Retinal pigment epithelial cell (primary cell): ENCODE data around the gene NDFIP2.

Experiments used
- DNase-seq: peaks from one replicate; pipeline ENCODE4 v3.0.0-alpha.2; 2010; ENCODE audit warnings: low read depth
- H3K4me3 ChIP-seq: 2 replicates; pipeline ENCODE4 v1.5.1; 2011; ENCODE audit warnings: mild to moderate bottlenecking, low read length, control low read depth, moderate library complexity
- TF ChIP-seq, protein P1 (sequence below): conservative IDR thresholded peaks from 2 replicates; pipeline ENCODE4 v1.5.1; 2011; ENCODE audit warnings: low read depth, low read length, control low read depth, inconsistent platforms

NDFIP2 gene

DNA sequence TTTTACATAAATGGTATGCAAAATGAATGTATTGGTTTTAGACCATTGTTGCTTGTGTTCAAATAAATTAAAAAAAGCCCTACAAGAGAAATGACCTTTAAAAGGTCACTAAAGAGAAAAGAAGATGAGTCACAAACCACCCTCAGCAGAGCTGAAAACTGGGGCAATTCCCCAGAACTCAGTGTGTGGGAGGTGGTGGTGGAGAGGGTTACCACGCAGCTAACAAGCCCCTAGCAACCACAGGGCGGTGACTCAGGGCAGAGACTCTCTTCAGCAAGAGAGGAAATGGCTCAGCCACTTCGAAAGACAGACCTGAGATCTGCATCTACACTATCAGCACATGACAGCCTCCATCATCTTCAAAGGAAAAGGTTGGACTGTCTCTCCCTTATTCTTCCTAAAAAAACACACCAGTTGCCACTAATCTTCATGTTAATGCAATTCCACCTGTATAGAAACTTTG, 29.4 kb upstream of the NDFIP2 start:
- DNase-seq: peak; percentile 36
- H3K4me3 ChIP-seq: no peak overlapping the region
- TF ChIP-seq, protein P1, sequence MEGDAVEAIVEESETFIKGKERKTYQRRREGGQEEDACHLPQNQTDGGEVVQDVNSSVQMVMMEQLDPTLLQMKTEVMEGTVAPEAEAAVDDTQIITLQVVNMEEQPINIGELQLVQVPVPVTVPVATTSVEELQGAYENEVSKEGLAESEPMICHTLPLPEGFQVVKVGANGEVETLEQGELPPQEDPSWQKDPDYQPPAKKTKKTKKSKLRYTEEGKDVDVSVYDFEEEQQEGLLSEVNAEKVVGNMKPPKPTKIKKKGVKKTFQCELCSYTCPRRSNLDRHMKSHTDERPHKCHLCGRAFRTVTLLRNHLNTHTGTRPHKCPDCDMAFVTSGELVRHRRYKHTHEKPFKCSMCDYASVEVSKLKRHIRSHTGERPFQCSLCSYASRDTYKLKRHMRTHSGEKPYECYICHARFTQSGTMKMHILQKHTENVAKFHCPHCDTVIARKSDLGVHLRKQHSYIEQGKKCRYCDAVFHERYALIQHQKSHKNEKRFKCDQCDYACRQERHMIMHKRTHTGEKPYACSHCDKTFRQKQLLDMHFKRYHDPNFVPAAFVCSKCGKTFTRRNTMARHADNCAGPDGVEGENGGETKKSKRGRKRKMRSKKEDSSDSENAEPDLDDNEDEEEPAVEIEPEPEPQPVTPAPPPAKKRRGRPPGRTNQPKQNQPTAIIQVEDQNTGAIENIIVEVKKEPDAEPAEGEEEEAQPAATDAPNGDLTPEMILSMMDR: no peak

- TF ChIP-seq, protein P1: no peak
- no peak for DNase-seq
- no peak overlapping the region for H3K4me3 ChIP-seq
These were observed 28.6 kb upstream of the NDFIP2 start for GRCh38 chr13:79452239-79452913.

- no peak for DNase-seq
- H3K4me3 ChIP-seq: no peak overlapping the region
- TF ChIP-seq, protein P1: no peak
These were observed 25.6 kb upstream of the NDFIP2 start for GRCh38 chr13:79455331-79455730.

- no peak overlapping the region for H3K4me3 ChIP-seq
- DNase-seq: no peak
- TF ChIP-seq, protein P1: no peak
These were observed 24.9 kb upstream of the NDFIP2 start for GRCh38 chr13:79456051-79456450.

DNA sequence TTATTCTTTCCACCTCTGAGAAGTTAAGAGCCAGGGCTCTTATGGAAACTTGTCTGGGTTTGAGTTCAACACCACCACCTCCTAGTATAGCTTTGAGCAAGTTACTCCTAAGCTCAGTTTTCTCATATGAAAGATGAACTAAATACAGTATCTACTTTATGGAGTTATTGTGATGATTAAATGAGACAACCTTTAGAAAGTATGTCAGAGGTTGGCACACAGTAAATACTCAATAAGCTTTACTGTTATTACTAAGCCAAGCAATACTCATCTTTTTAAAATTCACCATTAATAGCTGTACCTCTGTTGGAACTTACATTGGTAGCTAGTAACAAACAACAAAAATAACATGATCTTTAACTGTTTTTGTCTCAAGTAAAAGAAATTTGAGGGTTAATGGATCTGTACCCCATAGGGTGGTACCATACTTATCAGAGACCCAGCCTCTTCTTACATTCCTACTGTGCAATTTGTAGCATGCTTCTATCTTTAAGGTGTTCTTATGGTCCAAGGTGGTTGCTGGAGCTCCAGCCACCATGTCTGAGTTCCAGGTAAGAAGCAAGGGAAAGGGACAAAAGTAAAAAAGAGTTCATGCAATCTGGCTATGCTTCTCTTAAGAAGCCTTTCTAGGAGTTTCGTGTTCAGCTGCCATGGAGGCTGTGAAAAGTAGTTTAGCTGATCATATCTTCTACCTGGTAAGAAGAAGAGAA, 24.1 kb upstream of the NDFIP2 start:
- TF ChIP-seq, protein P1: no peak
- no peak overlapping the region for H3K4me3 ChIP-seq
- no peak for DNase-seq

GRCh38 chr13:79457390-79457789, 23.6 kb upstream of the NDFIP2 start:
- TF ChIP-seq, protein P1: no peak
- DNase-seq: no peak
- no peak overlapping the region for H3K4me3 ChIP-seq

- no peak overlapping the region for H3K4me3 ChIP-seq
- DNase-seq: no peak
- TF ChIP-seq, protein P1: no peak
These were observed 23.0 kb upstream of the NDFIP2 start for GRCh38 chr13:79457948-79458347.
